ENCODE measurements around the gene CENPO.

DNA sequence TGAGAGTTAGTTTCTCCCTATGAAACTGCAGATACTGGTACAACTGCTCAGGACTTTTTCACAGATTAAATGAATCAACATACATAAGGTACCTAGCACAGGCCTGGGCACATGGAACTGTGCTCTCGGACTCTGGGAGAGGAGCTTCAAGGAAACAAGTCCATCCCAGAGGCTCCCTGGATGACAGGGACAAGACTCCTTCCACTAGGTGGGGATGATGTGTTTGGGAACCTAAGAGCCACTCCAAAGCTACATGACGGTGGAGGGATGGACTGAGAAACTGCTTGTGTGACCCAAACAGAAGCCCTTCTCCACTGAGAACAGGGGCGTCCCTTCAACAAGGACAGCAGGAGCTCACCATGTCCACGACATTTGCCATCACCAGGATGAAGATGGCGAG lies 37.1 kb downstream of the CENPO start:
- TF ChIP-seq, protein P1, sequence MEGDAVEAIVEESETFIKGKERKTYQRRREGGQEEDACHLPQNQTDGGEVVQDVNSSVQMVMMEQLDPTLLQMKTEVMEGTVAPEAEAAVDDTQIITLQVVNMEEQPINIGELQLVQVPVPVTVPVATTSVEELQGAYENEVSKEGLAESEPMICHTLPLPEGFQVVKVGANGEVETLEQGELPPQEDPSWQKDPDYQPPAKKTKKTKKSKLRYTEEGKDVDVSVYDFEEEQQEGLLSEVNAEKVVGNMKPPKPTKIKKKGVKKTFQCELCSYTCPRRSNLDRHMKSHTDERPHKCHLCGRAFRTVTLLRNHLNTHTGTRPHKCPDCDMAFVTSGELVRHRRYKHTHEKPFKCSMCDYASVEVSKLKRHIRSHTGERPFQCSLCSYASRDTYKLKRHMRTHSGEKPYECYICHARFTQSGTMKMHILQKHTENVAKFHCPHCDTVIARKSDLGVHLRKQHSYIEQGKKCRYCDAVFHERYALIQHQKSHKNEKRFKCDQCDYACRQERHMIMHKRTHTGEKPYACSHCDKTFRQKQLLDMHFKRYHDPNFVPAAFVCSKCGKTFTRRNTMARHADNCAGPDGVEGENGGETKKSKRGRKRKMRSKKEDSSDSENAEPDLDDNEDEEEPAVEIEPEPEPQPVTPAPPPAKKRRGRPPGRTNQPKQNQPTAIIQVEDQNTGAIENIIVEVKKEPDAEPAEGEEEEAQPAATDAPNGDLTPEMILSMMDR (conservative IDR thresholded peaks at IDR 0.05; ENCODE audit: low read length): no peak
- TF ChIP-seq EZH2phosphoT487 (IDR thresholded peaks at IDR 0.05; ENCODE audit: borderline replicate concordance, low read depth, low read length): no peak
